ENCODE data around the gene WBP4. TPM values are rescaled to one million over a fixed set of nuclear protein-coding genes. Genes with fewer than 3 reads are reported as not detected.

The WBP4 gene
- total and polyA plus RNA-seq, 2 of the 13 experiments (the other 11 are each of a cell fraction or from before 2014, with no cell fraction given): 6.7 to 11.7 TPM

DNA sequence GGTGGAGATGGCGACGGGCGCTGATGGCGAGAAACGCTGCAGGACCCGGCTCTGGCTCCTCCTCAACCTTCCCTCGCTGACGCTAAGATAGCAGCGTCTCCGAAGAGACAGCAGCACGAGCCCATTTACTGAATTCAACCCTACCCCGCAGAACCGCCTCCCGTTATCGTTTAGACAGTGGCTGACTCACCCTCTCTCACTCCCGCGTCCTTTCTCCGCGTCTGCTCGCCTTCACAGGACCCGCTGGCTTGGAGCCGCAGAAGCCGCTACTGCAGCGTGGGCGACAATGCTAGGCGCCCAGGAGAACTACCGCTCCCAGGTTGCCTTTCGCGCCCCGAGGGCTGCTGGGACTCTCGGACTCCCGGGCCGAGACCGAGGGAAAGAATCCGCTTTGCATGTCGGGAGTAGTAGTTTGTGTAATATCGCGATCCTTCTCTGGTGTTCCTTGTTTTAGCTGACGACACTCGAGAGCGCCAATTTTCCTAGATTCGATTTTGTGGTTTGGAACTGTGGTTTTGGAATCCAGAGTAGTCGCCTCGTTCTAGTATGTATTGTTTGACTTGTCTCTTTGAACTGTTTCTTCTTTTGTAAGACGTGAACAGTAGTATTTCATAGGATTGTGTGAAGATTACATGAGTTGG lies 71.3 kb downstream of the WBP4 start, which contains the start of gene KBTBD6:
TSS of gene KBTBD6 (minus strand) at position 291 of the 641 bp plus-strand sequence. CDS start 291 bp downstream, outside the sequence.
- Histone ChIP-seq H3K4me1 (ENCODE audit: insufficient read depth, low read length) (peaks cover 54% of the 10 kb centered on the region), H3K36me3 (replicated peaks in 1 of 2; ENCODE audit: control insufficient read depth in 1 of 2, insufficient read depth in 2 of 2, low read length in 2 of 2) (no peaks in the 10 kb centered on the region), H3K27ac (ENCODE audit: extremely low read length, insufficient read depth, low read length) (peak within 1 kb of the TSS; percentile 66), H3K79me2 (ENCODE audit: insufficient read depth, low read length) (peaks cover 45% of the 10 kb centered on the region), H3K4me2 (ENCODE audit: low read depth, low read length) (peak within 1 kb of the TSS; percentile 98), H3K9ac (ENCODE audit: insufficient read depth, low read depth, low read length) (peak within 1 kb of the TSS; percentile 81), H4K20me1 (ENCODE audit: insufficient read depth, low read length) (no peaks in the 10 kb centered on the region; the same call in 1 of the 2 replicates), H3K9me3 (ENCODE audit: low read length) (no peaks in the 10 kb centered on the region), H3K27me3 (ENCODE audit: control insufficient read depth in 1 of 2, insufficient read depth in 2 of 2, low read length in 2 of 2) (no peaks in the 10 kb centered on the region), H3K4me3 (replicated peaks in 1 of 3; ENCODE audit: insufficient read depth in 1 of 3, low read depth in 2 of 3, low read length in 3 of 3) (peak within 1 kb of the TSS; percentile 76 to 89 (median 84)), H2AFZ (ENCODE audit: low read length) (peak within 1 kb of the TSS; percentile 85)
- in situ Hi-C loops (cut with HindIII; ENCODE audit: extremely low pct_ligation_motif_present, low pct_unique_long_range_greater_than_20kb) (loop anchor here (5.0 kb wide), 1 partner anchor 60 kb away; the partner anchor contains the start of gene KBTBD7), intact Hi-C loops (cut with micrococcal nuclease; ENCODE audit: unreplicated experiment) (loop anchor here (1.0 to 2.0 kb wide), 4 partner anchors 57 to 90 kb away; partner anchors contain the start of genes KBTBD7 and WBP4)
- WGBS (ENCODE audit: low lambda C conversion rate): 0% methylated on average over 15 of the region's 45 CpGs
- DNase-seq (ENCODE audit: low spot score): peak; percentile 97
- peak; percentile 85 for FAIRE-seq
- ChIA-PET CTCF (ENCODE audit: low intra/inter-chr PET ratio, low total read pairs) (no interaction called here), POLR2A (interaction anchor here (0.6 to 1.6 kb wide), 5 partner anchors 25 to 211 kb away, joined by 3 to 4 read pairs (median 3); partner anchors contain the start of gene KBTBD7)
- BruUV-seq (replicated peaks): no TSS peak
- ATAC-seq: peak; percentile 98
- TF ChIP-seq ASH2L (IDR thresholded peaks at IDR 0.05; ENCODE audit: insufficient read length, low read depth, low read length) (peak; percentile 82), SMAD9 (CRISPR knock-in tag; IDR thresholded peaks at IDR 0.05) (no peak), SP140L (CRISPR knock-in tag; IDR thresholded peaks at IDR 0.05; ENCODE audit: borderline replicate concordance) (no peak), STAT5B (CRISPR knock-in tag; IDR thresholded peaks at IDR 0.05) (no peak), NFE2L2 (IDR thresholded peaks at IDR 0.05; ENCODE audit: low read length) (peak; percentile 15; the same call in 1 of the 2 replicates), MAFG (CRISPR knock-in tag; IDR thresholded peaks at IDR 0.05) (no peak), ZNF816 (CRISPR knock-in tag; IDR thresholded peaks at IDR 0.05; ENCODE audit: borderline replicate concordance) (no peak; the same call in 1 of the 2 replicates)
- TF ChIP-seq, protein P1, sequence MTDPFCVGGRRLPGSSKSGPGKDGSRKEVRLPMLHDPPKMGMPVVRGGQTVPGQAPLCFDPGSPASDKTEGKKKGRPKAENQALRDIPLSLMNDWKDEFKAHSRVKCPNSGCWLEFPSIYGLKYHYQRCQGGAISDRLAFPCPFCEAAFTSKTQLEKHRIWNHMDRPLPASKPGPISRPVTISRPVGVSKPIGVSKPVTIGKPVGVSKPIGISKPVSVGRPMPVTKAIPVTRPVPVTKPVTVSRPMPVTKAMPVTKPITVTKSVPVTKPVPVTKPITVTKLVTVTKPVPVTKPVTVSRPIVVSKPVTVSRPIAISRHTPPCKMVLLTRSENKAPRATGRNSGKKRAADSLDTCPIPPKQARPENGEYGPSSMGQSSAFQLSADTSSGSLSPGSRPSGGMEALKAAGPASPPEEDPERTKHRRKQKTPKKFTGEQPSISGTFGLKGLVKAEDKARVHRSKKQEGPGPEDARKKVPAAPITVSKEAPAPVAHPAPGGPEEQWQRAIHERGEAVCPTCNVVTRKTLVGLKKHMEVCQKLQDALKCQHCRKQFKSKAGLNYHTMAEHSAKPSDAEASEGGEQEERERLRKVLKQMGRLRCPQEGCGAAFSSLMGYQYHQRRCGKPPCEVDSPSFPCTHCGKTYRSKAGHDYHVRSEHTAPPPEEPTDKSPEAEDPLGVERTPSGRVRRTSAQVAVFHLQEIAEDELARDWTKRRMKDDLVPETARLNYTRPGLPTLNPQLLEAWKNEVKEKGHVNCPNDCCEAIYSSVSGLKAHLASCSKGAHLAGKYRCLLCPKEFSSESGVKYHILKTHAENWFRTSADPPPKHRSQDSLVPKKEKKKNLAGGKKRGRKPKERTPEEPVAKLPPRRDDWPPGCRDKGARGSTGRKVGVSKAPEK (CRISPR knock-in tag; IDR thresholded peaks at IDR 0.05; ENCODE audit: borderline replicate concordance): no peak
- TF ChIP-seq, protein P2, sequence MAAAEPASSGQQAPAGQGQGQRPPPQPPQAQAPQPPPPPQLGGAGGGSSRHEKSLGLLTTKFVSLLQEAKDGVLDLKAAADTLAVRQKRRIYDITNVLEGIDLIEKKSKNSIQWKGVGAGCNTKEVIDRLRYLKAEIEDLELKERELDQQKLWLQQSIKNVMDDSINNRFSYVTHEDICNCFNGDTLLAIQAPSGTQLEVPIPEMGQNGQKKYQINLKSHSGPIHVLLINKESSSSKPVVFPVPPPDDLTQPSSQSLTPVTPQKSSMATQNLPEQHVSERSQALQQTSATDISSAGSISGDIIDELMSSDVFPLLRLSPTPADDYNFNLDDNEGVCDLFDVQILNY (CRISPR knock-in tag; conservative IDR thresholded peaks at IDR 0.05): peak; percentile 91
- TF ChIP-seq, protein P3, sequence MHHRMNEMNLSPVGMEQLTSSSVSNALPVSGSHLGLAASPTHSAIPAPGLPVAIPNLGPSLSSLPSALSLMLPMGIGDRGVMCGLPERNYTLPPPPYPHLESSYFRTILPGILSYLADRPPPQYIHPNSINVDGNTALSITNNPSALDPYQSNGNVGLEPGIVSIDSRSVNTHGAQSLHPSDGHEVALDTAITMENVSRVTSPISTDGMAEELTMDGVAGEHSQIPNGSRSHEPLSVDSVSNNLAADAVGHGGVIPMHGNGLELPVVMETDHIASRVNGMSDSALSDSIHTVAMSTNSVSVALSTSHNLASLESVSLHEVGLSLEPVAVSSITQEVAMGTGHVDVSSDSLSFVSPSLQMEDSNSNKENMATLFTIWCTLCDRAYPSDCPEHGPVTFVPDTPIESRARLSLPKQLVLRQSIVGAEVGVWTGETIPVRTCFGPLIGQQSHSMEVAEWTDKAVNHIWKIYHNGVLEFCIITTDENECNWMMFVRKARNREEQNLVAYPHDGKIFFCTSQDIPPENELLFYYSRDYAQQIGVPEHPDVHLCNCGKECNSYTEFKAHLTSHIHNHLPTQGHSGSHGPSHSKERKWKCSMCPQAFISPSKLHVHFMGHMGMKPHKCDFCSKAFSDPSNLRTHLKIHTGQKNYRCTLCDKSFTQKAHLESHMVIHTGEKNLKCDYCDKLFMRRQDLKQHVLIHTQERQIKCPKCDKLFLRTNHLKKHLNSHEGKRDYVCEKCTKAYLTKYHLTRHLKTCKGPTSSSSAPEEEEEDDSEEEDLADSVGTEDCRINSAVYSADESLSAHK (CRISPR knock-in tag; IDR thresholded peaks at IDR 0.05; ENCODE audit: borderline replicate concordance): no peak

Data from HepG2 (cell line).